CD14-positive monocyte (primary cell): ENCODE measurements around the gene NCAM1. TPM values are rescaled to one million over a fixed set of nuclear protein-coding genes. Genes with fewer than 3 reads are reported as not detected.

Experiments
- DNase-seq, 3 donors: peaks; one replicate each; pipeline ENCODE4 v3.0.0-alpha.2; 2011 to 2022
- H2AFZ ChIP-seq: 2 replicates; pipeline ENCODE4 v1.6.0; 2012; ENCODE audit warnings: mild to moderate bottlenecking, low read depth, low read length, inconsistent platforms; ENCODE audit not compliant: insufficient read depth, poor library complexity, severe bottlenecking
- H3K27ac ChIP-seq, 2 donors: 1 replicate in 1 of 2; 2 replicates in 1 of 2; pipeline ENCODE4 v1.5.1; 2012 to 2013; ENCODE audit warnings: low read length in 2 of 2, control low read depth in 1 of 2, inconsistent platforms in 1 of 2, low read depth in 1 of 2, mild to moderate bottlenecking in 1 of 2
- H3K27me3 ChIP-seq, 2 donors: one replicate each; pipeline versions ENCODE4 v1.6.0 to v1.6.1; 2011 to 2013; ENCODE audit warnings: low read length in 2 of 2; ENCODE audit not compliant: control insufficient read depth in 2 of 2, insufficient read depth in 2 of 2
- H3K36me3 ChIP-seq, 2 donors: replicated peaks in 1 of 2; 1 replicate in 1 of 2; 2 replicates in 1 of 2; pipeline versions ENCODE4 v1.5.1 to v1.6.1; 2012 to 2013; ENCODE audit warnings: low read length in 2 of 2, control low read depth in 1 of 2, inconsistent platforms in 1 of 2, mild to moderate bottlenecking in 1 of 2; ENCODE audit not compliant: insufficient read depth in 2 of 2, control insufficient read depth in 1 of 2
- H3K4me1 ChIP-seq, 2 donors: 1 replicate in 1 of 2; 2 replicates in 1 of 2; pipeline versions ENCODE4 v1.5.1 to v1.6.1; 2012 to 2013; ENCODE audit warnings: low read length in 2 of 2, control low read depth in 1 of 2, inconsistent platforms in 1 of 2, mild to moderate bottlenecking in 1 of 2, moderate library complexity in 1 of 2; ENCODE audit not compliant: insufficient read depth in 2 of 2, control insufficient read depth in 1 of 2
- H3K4me2 ChIP-seq: replicated peaks from 2 replicates; pipeline ENCODE3; 2012; ENCODE audit warnings: low read length, moderate library complexity, mild to moderate bottlenecking; ENCODE audit not compliant: poor library complexity, severe bottlenecking; ENCODE audit errors: extremely low read depth
- H3K4me3 ChIP-seq, 3 experiments: fragments of 200-600 bp in 1 of 3; sonication (generic) in 1 of 3; replicated peaks in 1 of 3; 1 replicate in 2 of 3; 2 replicates in 1 of 3; pipeline ENCODE4 v1.5.1; 2011 to 2013; ENCODE audit warnings: low read length in 3 of 3, mild to moderate bottlenecking in 3 of 3, control low read depth in 2 of 3, low read depth in 2 of 3, inconsistent platforms in 1 of 3, moderate library complexity in 1 of 3
- H3K79me2 ChIP-seq: 2 replicates; pipeline ENCODE4 v1.6.0; 2012; ENCODE audit warnings: mild to moderate bottlenecking, control low read depth, inconsistent platforms, low read length, moderate library complexity; ENCODE audit not compliant: insufficient read depth
- H3K9ac ChIP-seq: 2 replicates; pipeline ENCODE4 v1.6.0; 2017; ENCODE audit warnings: low read length, mild to moderate bottlenecking; ENCODE audit not compliant: insufficient read depth, poor library complexity, severe bottlenecking
- H3K9me3 ChIP-seq, 2 donors: replicated peaks in 1 of 2; 1 replicate in 1 of 2; 2 replicates in 1 of 2; pipeline versions ENCODE4 v1.5.1 to v1.6.1; 2012 to 2013; ENCODE audit warnings: low read length in 2 of 2, control low read depth in 1 of 2; ENCODE audit not compliant: control insufficient read depth in 1 of 2, insufficient read depth in 1 of 2
- H4K20me1 ChIP-seq: 2 replicates; pipeline ENCODE4 v1.6.0; 2012; ENCODE audit warnings: mild to moderate bottlenecking, low read length, control low read depth, moderate library complexity; ENCODE audit not compliant: insufficient read depth
- H3K27ac Mint-ChIP-seq, 7 donors: one replicate each; pipeline ENCODE4 v1.8.0; 2020; ENCODE audit warnings: mild to moderate bottlenecking in 7 of 7, mixed read lengths in 7 of 7, moderate library complexity in 6 of 7, inconsistent platforms in 2 of 7
- H3K27me3 Mint-ChIP-seq, 3 donors: one replicate each; pipeline ENCODE4 v1.8.0; 2021 to 2022; ENCODE audit warnings: low read depth in 3 of 3, mild to moderate bottlenecking in 3 of 3, mixed read lengths in 3 of 3, moderate library complexity in 3 of 3, inconsistent platforms in 1 of 3
- H3K36me3 Mint-ChIP-seq, 2 donors: one replicate each; pipeline ENCODE4 v1.8.0; 2020; ENCODE audit warnings: mixed read lengths in 2 of 2, inconsistent platforms in 1 of 2, mild to moderate bottlenecking in 1 of 2
- H3K4me1 Mint-ChIP-seq: one replicate; pipeline ENCODE4 v1.8.0; 2020; ENCODE audit warnings: mild to moderate bottlenecking, mixed read lengths
- H3K4me3 Mint-ChIP-seq, 2 donors: one replicate each; pipeline ENCODE4 v1.8.0; 2020; ENCODE audit warnings: mild to moderate bottlenecking in 2 of 2, mixed read lengths in 2 of 2, moderate library complexity in 1 of 2
- H3K9me3 Mint-ChIP-seq, 7 donors: one replicate each; pipeline ENCODE4 v1.8.0; 2020 to 2022; ENCODE audit warnings: mixed read lengths in 7 of 7, mild to moderate bottlenecking in 6 of 7, moderate library complexity in 6 of 7, inconsistent platforms in 2 of 7
- WGBS: methylation state at CpG from one replicate; pipeline ENCODE4 v1.1.5; 2013; ENCODE audit warnings: missing lambda C conversion rate; ENCODE audit not compliant: insufficient coverage; 5-methylcytosine and 5-hydroxymethylcytosine counted together
- intact Hi-C, 2 donors: fragments of 100-400 bp; cut with micrococcal nuclease; formaldehyde crosslinking; loops; one replicate each; pipeline versions ENCODE4 v1.15.0 to v1.15.1; 2023
- polyA plus RNA-seq, 3 donors: library from polyadenylated mRNA; depleted of rRNA in 1 of 3; unstranded in 2 of 3; stranded (reverse) in 1 of 3; fragments of 300-500 nt in 2 of 3; fragments of >200 nt in 1 of 3; fragmentation: Illumina TruSeq in 2 of 3; gene quantifications; 1 replicate in 2 of 3; 2 replicates in 1 of 3; pipeline ENCODE4 v1.2.3, GENCODE V29; 2012 to 2021
- TF ChIP-seq, protein P1 (sequence below): fragments of 200-600 bp; IDR thresholded peaks from one replicate; pipeline ENCODE4 v1.8.0; 2022; ENCODE audit warnings: antibody characterized with exemption, mild to moderate bottlenecking

The NCAM1 gene
- polyA plus RNA-seq, 3 donors, result 0.65 to 0.69 TPM; not detected in 1

DNA sequence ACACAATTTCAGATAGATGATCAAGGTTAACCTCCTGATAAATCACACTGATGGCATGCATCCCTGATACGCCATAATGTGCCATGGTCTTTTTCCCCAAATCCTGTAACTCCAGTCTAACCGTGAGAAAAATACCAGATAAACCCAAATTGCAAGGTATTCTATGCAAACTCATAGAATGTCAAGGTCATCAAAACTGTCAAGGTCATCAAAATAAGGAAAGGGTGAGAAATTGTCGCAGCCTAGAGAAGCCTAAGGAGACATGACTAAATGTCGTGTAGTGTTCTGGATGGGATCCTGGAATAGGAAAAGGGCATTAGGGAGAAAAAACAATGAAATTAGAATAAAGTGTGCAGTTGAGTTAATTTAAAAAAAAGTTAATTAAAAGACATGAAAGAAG is 357.9 kb downstream of the NCAM1 start:
- Histone ChIP-seq H3K4me3 (no peak overlapping the region), H3K9ac (no peak overlapping the region), H3K4me1 (peaks cover 7 to 9% of the 10 kb centered on the region in 2 donors), H3K4me2 (no peak overlapping the region), H3K9me3 (no peaks in the 10 kb centered on the region), H3K27ac (no peak overlapping the region), H3K79me2 (no peaks in the 10 kb centered on the region), H3K27me3 (no peaks in the 10 kb centered on the region), H3K36me3 (no peaks in the 10 kb centered on the region), H2AFZ (no peak overlapping the region), H4K20me1 (no peaks in the 10 kb centered on the region)
- Mint-ChIP-seq H3K27ac (no peak overlapping the region), H3K4me3 (no peak overlapping the region), H3K9me3 (peaks cover 0 to 2% (median 0%) of the 10 kb centered on the region in 7 donors), H3K4me1 (peaks cover 5% of the 10 kb centered on the region), H3K36me3 (peaks cover 0 to 5% of the 10 kb centered on the region in 2 donors), H3K27me3 (peaks cover 0 to 3% (median 0%) of the 10 kb centered on the region in 3 donors)
- intact Hi-C loops, result loop anchor here (10.0 kb wide), 4 partner anchors 456 to 1554 kb away; partner anchors contain the start of genes CLDN25 (in 1 of the 2), PPP2R1B (in 1 of the 2), USP28 (in 1 of the 2) and ZW10 (in 1 of the 2)
- no peak for DNase-seq
- TF ChIP-seq, protein P1, sequence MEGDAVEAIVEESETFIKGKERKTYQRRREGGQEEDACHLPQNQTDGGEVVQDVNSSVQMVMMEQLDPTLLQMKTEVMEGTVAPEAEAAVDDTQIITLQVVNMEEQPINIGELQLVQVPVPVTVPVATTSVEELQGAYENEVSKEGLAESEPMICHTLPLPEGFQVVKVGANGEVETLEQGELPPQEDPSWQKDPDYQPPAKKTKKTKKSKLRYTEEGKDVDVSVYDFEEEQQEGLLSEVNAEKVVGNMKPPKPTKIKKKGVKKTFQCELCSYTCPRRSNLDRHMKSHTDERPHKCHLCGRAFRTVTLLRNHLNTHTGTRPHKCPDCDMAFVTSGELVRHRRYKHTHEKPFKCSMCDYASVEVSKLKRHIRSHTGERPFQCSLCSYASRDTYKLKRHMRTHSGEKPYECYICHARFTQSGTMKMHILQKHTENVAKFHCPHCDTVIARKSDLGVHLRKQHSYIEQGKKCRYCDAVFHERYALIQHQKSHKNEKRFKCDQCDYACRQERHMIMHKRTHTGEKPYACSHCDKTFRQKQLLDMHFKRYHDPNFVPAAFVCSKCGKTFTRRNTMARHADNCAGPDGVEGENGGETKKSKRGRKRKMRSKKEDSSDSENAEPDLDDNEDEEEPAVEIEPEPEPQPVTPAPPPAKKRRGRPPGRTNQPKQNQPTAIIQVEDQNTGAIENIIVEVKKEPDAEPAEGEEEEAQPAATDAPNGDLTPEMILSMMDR, result no peak
- 96% methylated on average over 3 of the region's 4 CpGs for WGBS

DNA sequence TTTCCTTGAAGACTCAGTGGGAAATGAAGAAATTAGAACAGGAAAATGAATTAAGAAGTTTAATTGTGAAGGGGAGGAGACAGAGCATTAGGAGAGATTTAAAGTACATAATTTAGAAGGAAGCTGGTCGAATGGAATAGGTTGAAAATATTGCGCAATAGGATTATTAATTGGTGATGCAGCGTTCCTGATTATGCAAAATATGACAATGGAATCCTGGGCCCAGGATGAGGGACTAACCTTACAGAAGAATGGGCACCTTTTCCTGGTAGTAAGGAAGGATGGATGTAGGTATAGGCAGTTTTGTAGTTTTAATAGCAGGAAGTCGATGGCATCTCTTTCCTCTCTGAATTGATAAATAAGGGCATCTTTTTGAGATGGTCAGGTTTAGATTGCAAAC is 360.9 kb downstream of the NCAM1 start:
- Mint-ChIP-seq H3K36me3 (peaks cover 0 to 12% of the 10 kb centered on the region in 2 donors), H3K9me3 (peaks cover 0 to 2% (median 0%) of the 10 kb centered on the region in 7 donors), H3K27ac (no peak overlapping the region), H3K4me1 (no peaks in the 10 kb centered on the region), H3K27me3 (peaks cover 0 to 3% (median 0%) of the 10 kb centered on the region in 3 donors), H3K4me3 (no peak overlapping the region)
- no peaks in the 10 kb centered on the region for H3K4me1 ChIP-seq
- no peaks in the 10 kb centered on the region for H4K20me1 ChIP-seq
- no peak overlapping the region for H3K9ac ChIP-seq
- no peak overlapping the region for H2AFZ ChIP-seq
- no peaks in the 10 kb centered on the region for H3K79me2 ChIP-seq
- no peak overlapping the region for H3K4me2 ChIP-seq
- no peaks in the 10 kb centered on the region for H3K9me3 ChIP-seq
- H3K27me3 ChIP-seq, result no peaks in the 10 kb centered on the region
- intact Hi-C loops, result loop anchor here in 1 of 2 donors (10.0 kb wide), 1 partner anchor 563 kb away; no protein-coding TSS in a partner anchor
- H3K4me3 ChIP-seq, result no peak overlapping the region
- DNase-seq, result no peak
- 83% methylated on average over 4 of the region's 4 CpGs for WGBS
- H3K27ac ChIP-seq, result no peak overlapping the region
- no peaks in the 10 kb centered on the region for H3K36me3 ChIP-seq
- TF ChIP-seq, protein P1, result no peak
